Spleen (tissue), 11 donors: ENCODE data around the gene AFAP1. TPM values are rescaled to one million over a fixed set of nuclear protein-coding genes. Genes with fewer than 3 reads are reported as not detected.

Experiments used
- DNase-seq: peaks from one replicate; pipeline ENCODE4 v3.0.0-alpha.2; 2020
- H3K27ac ChIP-seq, 8 donors: fragments of 200-600 bp; sonication (generic) in 7 of 8; 1 replicate in 4 of 8; 2 replicates in 4 of 8; pipeline versions ENCODE4 v1.5.0 to v1.8.0; 2016 to 2021; ENCODE audit warnings: inconsistent platforms in 4 of 8, mild to moderate bottlenecking in 4 of 8, moderate library complexity in 1 of 8
- H3K27me3 ChIP-seq, 7 donors: fragments of 200-600 bp; sonication (generic) in 6 of 7; replicated peaks in 1 of 7; 1 replicate in 4 of 7; 2 replicates in 3 of 7; pipeline versions ENCODE4 v1.5.0 to v1.8.0; 2016 to 2021; ENCODE audit warnings: inconsistent platforms in 3 of 7, mild to moderate bottlenecking in 1 of 7
- H3K36me3 ChIP-seq, 6 donors: fragments of 200-600 bp; sonication (generic) in 5 of 6; 1 replicate in 4 of 6; 2 replicates in 2 of 6; pipeline versions ENCODE4 v1.5.0 to v1.8.0; 2016 to 2021; ENCODE audit warnings: inconsistent platforms in 2 of 6
- H3K4me1 ChIP-seq, 6 donors: fragments of 200-600 bp; sonication (generic) in 5 of 6; 1 replicate in 3 of 6; 2 replicates in 3 of 6; pipeline versions ENCODE4 v1.5.0 to v1.8.0; 2016 to 2021; ENCODE audit warnings: inconsistent platforms in 3 of 6
- H3K4me3 ChIP-seq, 8 donors: fragments of 200-600 bp; sonication (generic) in 7 of 8; 1 replicate in 4 of 8; 2 replicates in 4 of 8; pipeline versions ENCODE4 v1.5.0 to v1.8.0; 2016 to 2021; ENCODE audit warnings: inconsistent platforms in 4 of 8, mild to moderate bottlenecking in 4 of 8, moderate library complexity in 2 of 8
- H3K9me3 ChIP-seq, 8 donors: fragments of 200-600 bp; sonication (generic) in 7 of 8; 1 replicate in 4 of 8; 2 replicates in 4 of 8; pipeline versions ENCODE4 v1.5.0 to v1.8.0; 2016 to 2021; ENCODE audit warnings: inconsistent platforms in 4 of 8
- CTCF ChIP-seq, 11 experiments: fragments of 200-600 bp in 7 of 11; fragments of 450-650 bp in 4 of 11; sonication (generic) in 4 of 11; IDR thresholded peaks in 8 of 11; conservative IDR thresholded peaks in 3 of 11; 1 replicate in 7 of 11; 2 replicates in 4 of 11; pipeline versions ENCODE4 v1.4.0 to v1.8.0; 2016 to 2021; ENCODE audit warnings: antibody characterized with exemption in 11 of 11, inconsistent platforms in 4 of 11, mild to moderate bottlenecking in 1 of 11
- POLR2A ChIP-seq, 3 donors: fragments of 450-650 bp; IDR thresholded peaks; one replicate each; pipeline ENCODE4 v1.5.1; 2017; ENCODE audit warnings: antibody characterized with exemption in 3 of 3, mild to moderate bottlenecking in 1 of 3
- POLR2AphosphoS5 ChIP-seq, 3 donors: sonication (generic); formaldehyde crosslinking; IDR thresholded peaks; one replicate each; pipeline ENCODE4 v1.5.1; 2017; ENCODE audit warnings: antibody characterized with exemption in 3 of 3
- WGBS, 5 donors: extraction: QIAGEN DNeasy Blood & Tissue Kit in 3 of 5; methylation state at CpG; one replicate each; pipeline versions ENCODE4 v1.1.5 to v1.1.7; 2013 to 2018; 5-methylcytosine and 5-hydroxymethylcytosine counted together
- intact Hi-C: fragments of 100-400 bp; cut with DNase I; formaldehyde crosslinking; loops from one replicate; pipeline ENCODE4 v1.15.0; 2023; ENCODE audit warnings: low total_unique reads
- polyA plus RNA-seq, 3 donors: library from polyadenylated mRNA; stranded (reverse); fragments of 200-250 nt; gene quantifications; one replicate each; pipeline ENCODE4 v1.2.1, GENCODE V29; 2013
- total RNA-seq, 7 donors: library from RNA; depleted of rRNA in 3 of 7; stranded (reverse); fragments of >200 nt in 3 of 7; fragmentation: NEBNext Ultra II Directional in 4 of 7; extraction: Animal tissue kit (Norgen Biotek cat#: 25700) in 4 of 7; gene quantifications; one replicate each; pipeline versions ENCODE4 v1.1.0 to v1.2.1, GENCODE V29; 2016 to 2021
- donor health status: healthy with polysubstance abuse.
- donor health status: DM: no; HTN: no; CAD: no; lungs with moderate emphysema.
- donor health status: DM: no; HTN: no; CAD: no.
- donor health status: Bipolar disorder and iron deficiency.
- donor health status: healthy.
- donor health status: DM: no; HTN: no; CAD: no.
- donor health status: DM: yes; HTN: yes; CAD: no.

The AFAP1 gene
- total and polyA plus RNA-seq, 10 donors, result 1.6 to 29.2 (median 12.1) TPM

- 67 to 76% (median 70%) methylated on average over 9 of the region's 9 CpGs for WGBS, 5 donors
- peaks cover 0 to 17% (median 0%) of the 10 kb centered on the region in 6 donors for H3K4me1 ChIP-seq
- DNase-seq, result no peak
- no peak overlapping the region for H3K27ac ChIP-seq
- TF ChIP-seq POLR2A (IDR thresholded peaks at IDR 0.05), result no peak
- TF ChIP-seq CTCF (IDR thresholded peaks at IDR 0.05 in 8 of 11, conservative IDR thresholded peaks at IDR 0.05 in 3 of 11), result no peak
- no peak for TF ChIP-seq POLR2AphosphoS5 (IDR thresholded peaks at IDR 0.05)
- no peaks in the 10 kb centered on the region for H3K36me3 ChIP-seq
- H3K4me3 ChIP-seq, result no peak overlapping the region
- intact Hi-C loops, result no loop called here
- no peaks in the 10 kb centered on the region for H3K27me3 ChIP-seq
- peaks cover 5 to 20% (median 14%) of the 10 kb centered on the region in 8 donors for H3K9me3 ChIP-seq
These were observed 53.4 kb downstream of the AFAP1 start for GRCh38 chr4:7886007-7886973.

GRCh38 chr4:7885216-7886006 is 54.2 kb downstream of the AFAP1 start:
- no peaks in the 10 kb centered on the region for H3K36me3 ChIP-seq
- peaks cover 0 to 15% (median 0%) of the 10 kb centered on the region in 6 donors for H3K4me1 ChIP-seq
- no peaks in the 10 kb centered on the region for H3K27me3 ChIP-seq
- H3K4me3 ChIP-seq, result no peak overlapping the region
- 79 to 88% (median 82%) methylated on average over 16 of the region's 16 CpGs for WGBS, 5 donors
- peaks cover 5 to 20% (median 14%) of the 10 kb centered on the region in 8 donors for H3K9me3 ChIP-seq
- intact Hi-C loops, result no loop called here
- no peak for DNase-seq
- no peak overlapping the region for H3K27ac ChIP-seq
- TF ChIP-seq POLR2A (IDR thresholded peaks at IDR 0.05) (no peak), POLR2AphosphoS5 (IDR thresholded peaks at IDR 0.05) (no peak), CTCF (IDR thresholded peaks at IDR 0.05 in 8 of 11, conservative IDR thresholded peaks at IDR 0.05 in 3 of 11) (no peak)

- Histone ChIP-seq H3K36me3 (no peaks in the 10 kb centered on the region), H3K9me3 (no peaks in the 10 kb centered on the region), H3K27ac (no peak overlapping the region), H3K27me3 (no peaks in the 10 kb centered on the region), H3K4me1 (peaks cover 0 to 23% (median 8%) of the 10 kb centered on the region in 6 donors), H3K4me3 (no peak overlapping the region)
- no peak for DNase-seq
- WGBS, 5 donors, result 71 to 81% (median 72%) methylated on average over 7 of the region's 7 CpGs
- TF ChIP-seq CTCF (IDR thresholded peaks at IDR 0.05 in 8 of 11, conservative IDR thresholded peaks at IDR 0.05 in 3 of 11) (no peak), POLR2AphosphoS5 (IDR thresholded peaks at IDR 0.05) (no peak), POLR2A (IDR thresholded peaks at IDR 0.05) (no peak)
- intact Hi-C loops, result no loop called here
These were observed 59.0 kb downstream of the AFAP1 start for GRCh38 chr4:7880683-7881082.
